HG03066 (cell line): Measurements from ENCODE around the gene UNC93B1.
"Not testable (repeated sequence)": the region's sequence is repeated elsewhere in the genome, so short reads cannot be mapped to it uniquely, and the experiment has no call there.

Experiments
- ATAC-seq: cut with Tn5 transposase; IDR thresholded peaks from one replicate; pipeline ENCODE4 v1.9.1; 2021; ENCODE audit warnings: low read depth; ENCODE audit not compliant: unreplicated experiment

UNC93B1 gene

DNA sequence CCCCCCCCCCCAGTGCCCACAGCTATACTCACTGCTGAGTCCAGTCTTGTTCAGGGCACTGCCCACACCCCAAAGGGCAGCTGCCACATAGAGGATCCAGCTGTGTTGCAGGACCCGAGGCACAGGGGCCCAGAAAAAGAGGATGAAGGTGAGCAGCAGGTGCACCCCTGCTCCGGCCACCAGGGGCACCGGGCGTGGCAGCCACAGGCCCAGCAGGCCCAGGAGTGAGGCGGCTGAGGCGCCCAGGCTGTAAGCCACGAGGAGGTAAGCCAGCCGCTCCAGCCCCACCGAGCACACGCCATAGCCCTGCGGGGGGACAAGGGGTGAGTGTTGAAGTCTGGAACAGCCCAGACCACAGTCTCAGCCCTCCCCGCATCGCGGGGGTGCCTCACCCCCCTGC, 8.3 kb downstream of the UNC93B1 start:
- not testable (repeated sequence) for ATAC-seq

DNA sequence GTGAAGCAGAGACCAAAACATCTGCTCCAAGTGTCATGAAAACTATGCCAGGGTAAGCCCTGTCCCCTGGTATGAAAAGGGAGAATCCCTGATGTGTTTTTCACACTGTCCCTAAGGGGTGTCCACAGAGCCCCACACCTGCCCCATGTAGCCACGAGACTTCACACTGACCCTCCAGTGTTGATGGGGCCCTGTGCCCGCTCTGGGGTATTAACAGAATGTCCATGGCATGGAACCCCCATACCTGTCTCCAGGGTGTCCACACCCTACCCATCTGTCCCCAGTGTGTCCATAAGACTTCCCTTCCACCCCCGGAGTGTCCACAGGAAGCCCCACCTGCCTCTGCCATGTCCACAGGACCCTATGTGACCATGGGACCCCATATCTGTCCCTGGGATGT, 8.8 kb downstream of the UNC93B1 start:
- not testable (repeated sequence) for ATAC-seq

DNA sequence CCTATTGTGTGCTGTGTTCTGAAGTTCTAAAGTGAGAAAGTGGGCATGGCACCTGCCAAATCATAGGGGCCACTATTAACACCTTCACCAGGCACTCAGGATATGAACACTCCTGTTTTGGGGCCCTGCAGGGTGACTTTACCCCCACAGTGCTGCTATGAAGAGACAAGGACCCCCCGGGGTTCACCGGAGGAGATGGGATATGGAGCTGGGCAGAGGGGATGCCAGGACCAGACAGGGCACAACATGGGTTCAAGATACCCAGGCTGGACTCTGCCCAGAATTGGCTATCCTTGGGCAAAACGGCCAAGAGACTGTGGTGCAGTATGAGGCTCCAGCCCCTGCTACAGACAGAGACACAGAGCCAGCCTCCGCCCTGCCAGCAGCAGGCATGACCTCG, 9.5 kb downstream of the UNC93B1 start:
- not testable (repeated sequence) for ATAC-seq

DNA sequence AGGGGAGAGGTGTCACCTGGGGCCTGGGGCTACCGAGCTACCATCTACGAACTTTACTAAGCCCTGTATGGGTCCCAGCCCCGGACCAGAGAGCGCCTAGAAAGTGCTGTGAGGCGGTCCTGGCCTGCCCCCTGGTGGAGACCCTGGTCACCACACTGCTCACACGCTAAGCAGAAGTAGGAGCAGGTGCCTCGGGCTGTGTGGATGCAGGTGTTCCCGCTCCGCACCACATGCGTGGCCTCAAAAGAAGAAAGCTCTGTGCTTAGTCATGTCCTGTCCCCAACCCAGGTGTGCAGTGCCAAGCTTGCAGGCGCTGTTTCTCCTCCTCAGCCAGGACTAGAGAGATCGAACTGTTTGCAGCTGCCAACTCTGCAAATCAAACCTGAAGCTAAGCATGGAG, 10.1 kb downstream of the UNC93B1 start:
- not testable (repeated sequence) for ATAC-seq

DNA sequence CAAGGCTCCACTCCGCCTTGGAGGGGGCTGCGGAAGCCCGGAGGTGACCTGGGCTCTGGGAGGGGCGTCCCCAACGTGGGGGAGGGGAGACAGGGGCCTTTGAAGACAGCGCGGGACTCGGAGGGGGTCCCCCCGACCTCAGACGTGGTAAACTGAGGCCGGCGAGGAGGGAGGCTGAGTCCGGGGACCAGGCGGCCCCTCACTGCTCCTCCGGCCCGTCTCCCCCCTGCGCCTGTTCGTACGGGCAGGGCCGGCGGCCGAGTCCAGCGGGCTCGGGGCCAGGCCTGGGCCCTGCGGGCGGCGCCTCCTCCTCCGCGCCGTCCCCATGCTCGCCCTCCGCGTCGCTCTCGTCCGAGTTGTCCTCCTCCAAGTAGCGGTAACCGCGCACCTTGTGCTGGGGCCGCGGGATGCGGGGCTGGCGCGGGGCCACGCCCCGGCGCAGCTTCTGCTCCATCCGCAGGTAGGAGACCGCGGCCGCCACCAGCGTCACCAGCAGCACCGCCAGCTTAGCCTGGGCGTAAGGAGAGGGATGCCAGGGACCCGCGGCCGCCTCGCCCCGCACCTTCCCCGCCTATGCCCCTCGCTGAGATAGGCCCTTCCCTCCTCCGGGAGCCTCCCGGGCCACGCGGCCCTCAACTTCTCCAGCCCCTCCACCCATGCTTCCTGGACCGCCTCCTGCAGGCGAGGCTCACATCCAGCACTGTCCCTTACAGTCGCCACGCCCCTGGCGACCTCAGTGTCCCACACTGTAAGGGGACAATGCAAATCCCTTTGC, 12.4 kb downstream of the UNC93B1 start:
- ATAC-seq = not testable (repeated sequence)

DNA sequence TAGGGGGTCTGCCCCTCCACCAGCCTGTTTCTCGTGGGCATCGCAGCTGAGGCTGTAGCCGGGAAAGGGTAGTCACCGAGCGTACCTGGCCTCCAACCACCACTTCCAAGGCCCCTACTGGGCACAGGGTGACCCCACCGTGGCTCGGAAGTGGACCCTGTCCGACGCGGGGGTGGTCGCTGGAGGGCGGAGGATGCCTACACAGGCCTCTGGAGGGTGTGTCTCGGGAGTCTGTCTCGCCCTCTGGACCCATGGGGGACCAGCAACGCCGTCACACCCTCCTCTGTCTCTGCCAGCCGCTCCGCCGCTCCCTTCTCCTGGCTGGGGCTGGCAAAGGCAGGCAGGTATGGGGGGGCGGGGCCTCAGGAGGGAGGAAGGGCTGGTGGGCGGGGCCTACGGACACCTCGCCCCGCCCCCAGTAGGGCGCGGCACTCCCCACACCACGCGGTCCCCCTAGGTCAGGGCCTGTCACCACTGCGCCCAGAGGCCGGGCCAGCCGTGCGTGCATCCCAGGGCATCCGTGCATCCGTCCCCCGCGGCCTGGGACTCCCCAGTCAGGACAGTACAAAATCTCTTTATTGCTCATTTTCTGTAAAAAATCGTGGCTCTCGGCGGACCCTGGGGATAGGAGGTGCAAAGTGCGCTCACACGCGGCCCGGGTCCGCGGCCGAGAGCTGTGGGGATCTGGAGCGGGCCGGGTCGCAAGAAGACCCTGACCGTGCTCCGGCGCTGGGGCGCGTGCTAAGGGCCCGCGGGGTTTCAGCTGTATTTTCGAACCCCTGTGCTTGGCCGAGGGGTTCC, 13.2 kb downstream of the UNC93B1 start:
- ATAC-seq = not testable (repeated sequence)

DNA sequence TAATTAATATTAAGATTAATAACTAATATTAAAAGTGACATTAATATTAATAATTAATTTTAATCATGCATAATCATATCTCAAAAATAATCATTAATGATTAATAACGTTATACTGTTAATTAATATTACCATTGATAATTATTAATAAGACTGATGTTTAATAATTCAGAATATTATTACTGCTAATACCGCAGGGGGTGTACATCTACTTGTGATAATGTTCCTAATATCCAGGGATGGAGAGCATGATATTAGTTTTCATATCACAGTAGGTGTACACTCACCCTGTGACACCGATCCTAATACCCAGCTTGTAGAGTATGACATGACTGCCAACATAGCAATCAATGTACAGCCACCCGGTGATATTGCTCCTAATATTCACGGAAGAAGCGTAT, 18.6 kb downstream of the UNC93B1 start:
- ATAC-seq = not testable (repeated sequence)

DNA sequence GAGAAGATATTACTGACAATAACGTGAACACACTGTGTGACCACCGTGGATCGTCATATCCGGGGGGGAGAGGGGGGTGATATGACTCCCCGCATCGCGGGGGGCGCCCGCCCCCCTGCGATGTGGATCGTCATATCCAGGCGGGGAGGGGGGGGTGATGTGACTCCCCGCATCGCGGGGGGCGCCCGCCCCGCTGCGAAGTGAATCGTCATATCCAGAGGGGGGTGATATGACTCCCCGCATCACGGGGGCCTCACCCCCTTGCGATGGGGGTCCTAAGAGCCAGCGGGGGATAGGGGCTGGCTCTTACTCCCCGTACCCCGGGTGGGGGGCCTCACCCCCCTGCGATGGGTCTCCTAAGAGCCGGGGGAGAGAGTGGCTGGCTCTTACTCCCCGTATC, 19.9 kb downstream of the UNC93B1 start:
- no peak for ATAC-seq

DNA sequence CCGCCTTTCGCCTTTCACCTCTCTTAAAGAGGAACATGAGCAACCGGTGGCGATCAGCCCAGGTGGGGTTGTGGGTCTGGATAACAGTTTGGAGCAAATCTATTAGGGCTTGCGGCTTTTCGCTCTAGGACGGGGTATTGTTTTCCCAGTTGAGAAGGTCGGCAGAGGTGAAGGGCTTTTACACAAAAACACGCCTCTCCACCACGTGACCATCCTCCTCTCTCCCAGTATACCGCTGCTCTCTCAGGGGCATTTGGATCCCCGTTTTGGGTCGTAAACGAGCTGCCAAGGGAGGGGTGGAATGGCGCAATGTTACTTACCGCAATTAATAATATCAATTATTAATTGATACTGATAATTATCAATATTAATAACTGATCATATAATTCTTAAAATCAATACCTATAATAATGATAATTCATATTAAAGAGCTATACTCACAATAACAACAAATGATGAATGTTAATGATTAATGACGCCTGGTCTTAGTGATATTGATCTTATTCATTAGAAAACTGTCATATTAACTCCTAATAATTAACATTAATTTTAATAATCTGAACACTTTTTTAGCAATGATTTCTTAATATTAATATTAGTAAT, 21.5 kb downstream of the UNC93B1 start:
- ATAC-seq = not testable (repeated sequence)

DNA sequence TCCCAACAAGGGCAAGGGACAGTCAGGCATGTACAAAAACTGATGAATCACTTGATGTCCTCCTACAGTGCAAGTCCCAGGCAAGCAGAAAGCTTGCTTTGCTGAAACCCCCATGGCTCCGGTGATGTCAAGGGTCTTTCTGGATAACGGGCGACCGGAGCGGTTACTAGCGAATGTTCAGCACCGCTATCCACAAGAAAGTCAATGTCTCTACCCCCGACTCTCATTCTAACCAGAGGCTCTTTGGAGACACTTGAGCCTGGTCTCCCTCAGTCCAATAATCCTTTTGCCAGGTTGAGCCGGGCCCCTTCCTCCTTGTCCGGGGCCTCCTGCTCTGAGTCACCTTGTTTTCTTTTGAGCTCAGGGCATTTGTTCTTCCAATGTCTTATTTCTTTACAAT, 22.7 kb downstream of the UNC93B1 start:
- ATAC-seq = not testable (repeated sequence)

DNA sequence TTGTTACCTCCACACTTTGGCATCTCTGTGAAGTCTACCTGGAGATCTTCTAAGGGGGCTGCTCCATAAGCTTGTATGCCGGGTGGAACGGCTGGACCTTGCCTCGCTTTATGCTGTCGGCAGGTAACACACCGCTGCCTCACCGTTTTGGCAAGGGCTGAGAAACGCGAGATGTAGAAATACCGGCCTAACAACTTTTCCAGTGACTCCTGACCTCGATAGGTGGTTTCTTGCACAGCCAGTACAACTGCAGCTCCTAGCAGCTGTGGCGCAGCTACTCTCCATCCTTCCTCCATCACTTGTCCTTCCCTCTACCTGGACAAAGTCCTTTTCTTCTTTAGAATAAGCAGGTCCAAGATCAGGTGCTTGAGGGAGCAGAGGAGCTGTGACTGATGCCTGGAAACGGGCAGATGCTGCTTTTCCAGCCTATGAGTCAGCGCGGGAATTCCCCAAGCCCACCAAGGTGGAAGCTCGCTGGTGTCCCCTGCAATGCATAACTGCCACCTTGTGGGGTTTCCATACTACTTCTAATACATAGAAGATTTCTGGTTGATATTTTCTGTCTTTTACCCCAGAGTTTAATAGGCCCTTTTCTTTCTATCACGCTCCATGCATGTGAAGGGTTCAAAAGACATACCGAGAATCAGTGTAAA, 25.0 kb downstream of the UNC93B1 start:
- not testable (repeated sequence) for ATAC-seq

DNA sequence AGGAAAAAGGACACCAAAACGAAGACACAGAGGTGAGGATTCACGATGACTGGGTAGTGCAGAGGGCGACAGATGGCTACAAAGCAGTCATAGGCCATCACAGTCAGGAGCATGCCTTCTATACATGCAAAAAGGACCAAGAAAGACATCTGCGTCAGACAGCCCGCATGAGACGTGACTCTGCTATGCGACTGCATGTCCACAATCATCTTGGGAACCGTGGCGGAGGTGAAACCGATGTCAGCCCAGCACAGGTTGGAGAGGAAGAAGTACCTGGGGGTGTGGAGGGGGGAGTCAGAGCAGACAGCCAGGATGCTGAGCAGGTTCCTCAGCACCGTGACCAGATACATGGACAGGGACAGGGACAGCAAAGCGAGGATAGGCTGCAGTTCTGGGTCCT, 29.2 kb downstream of the UNC93B1 start:
- ATAC-seq = not testable (repeated sequence)

DNA sequence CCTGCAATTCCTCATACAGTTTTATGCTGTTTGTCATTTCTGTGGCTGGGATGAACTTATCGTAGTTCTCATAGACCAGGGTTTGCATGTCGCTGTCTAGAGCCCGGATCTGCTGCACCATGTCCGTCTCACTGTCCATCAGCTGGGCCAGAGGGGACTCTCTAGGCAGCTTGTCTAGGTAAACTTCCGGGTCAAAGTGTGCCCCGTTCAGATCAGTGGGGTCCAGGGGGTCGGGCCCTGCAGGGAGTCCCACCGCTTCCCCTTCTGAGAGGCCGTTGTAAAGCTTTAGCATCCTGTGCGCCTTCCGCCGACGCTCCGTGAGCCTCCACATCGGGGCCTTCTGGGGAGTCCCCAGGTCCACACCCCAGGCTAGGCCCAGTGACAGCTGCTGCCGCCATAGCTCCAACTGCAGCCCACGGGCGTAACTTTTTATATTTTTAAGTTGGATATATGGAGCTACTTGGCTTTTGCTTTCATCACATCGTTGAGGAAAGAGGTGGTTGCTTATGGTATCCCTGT, 38.0 kb downstream of the UNC93B1 start:
- ATAC-seq = not testable (repeated sequence)

DNA sequence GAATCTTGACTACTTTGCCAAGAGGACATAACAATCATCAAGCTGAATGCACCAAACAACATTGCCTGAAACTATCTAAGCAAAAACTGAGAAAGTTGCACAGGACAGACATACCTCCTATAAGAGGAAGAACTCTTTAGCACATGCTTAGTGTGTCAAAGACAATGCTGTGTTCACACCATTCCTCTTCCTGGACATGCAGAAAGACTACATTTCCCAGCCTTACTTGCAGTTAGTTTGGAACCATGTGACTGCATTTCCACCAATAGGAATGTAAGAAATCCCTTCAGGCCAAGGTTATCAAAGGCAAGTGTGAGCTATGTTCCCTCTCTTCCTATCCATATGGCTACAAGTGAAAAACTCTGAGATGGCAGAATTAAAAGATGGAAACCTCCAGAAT, 39.2 kb downstream of the UNC93B1 start:
- ATAC-seq = not testable (repeated sequence)

DNA sequence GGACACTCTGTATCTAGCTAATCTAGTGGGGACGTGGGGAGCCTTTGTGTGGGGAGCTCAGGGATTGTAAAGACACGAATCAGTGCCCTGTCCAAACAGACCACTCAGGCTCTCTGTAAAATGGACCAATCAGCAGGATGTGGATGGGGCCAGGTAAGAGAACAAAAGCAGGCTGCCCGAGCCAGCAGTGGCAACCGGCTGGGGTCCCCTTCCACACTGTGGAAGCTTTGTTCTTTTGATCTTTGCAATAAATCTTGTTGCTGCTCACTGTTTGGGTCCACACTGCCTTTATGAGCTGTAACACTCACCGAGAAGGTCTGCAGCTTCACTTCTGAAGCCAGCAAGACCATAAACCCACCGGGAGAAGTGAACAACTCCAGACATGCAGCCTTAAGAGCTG, 40.0 kb downstream of the UNC93B1 start:
- ATAC-seq = not testable (repeated sequence)

DNA sequence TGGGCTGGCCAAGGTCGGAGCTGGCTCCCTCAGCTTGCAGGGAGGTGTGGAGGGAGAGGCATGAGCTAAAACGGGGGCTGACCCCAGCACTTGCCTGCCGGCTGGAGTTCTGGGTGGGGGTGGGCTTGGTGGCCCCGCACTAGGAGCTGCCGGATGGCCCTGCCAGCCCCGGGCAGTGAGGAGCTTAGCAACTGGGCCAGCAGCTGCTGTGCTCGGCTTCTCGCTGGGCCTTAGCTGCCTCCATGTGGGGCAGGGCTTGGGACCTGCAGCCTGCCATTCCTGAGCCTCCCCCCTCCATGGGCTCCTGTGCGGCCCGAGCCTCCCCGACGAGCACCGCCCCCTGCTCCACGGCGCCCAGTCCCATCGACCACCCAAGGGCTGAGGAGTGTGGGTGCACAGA, 40.7 kb downstream of the UNC93B1 start:
- ATAC-seq = not testable (repeated sequence)

DNA sequence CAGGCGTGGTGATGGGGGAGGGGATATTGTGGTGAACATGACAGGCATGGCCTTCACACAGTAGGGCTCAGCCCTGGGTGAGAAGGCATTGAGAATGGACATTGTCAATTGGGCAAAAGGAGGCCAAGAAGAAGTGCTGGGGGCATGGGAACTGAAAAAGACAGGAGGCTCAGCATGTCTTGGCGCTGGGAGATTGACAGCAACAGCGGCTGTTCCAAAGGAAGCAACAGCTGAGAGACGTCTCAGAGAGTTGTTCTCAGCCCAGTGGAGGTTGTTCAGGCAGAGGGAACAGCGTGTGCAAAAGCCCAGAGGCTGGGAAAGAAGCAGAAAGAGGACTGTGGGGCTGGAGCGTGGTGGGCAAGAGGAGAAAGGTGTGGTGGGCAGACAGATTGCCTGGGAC, 47.7 kb downstream of the UNC93B1 start:
- ATAC-seq = not testable (repeated sequence)

DNA sequence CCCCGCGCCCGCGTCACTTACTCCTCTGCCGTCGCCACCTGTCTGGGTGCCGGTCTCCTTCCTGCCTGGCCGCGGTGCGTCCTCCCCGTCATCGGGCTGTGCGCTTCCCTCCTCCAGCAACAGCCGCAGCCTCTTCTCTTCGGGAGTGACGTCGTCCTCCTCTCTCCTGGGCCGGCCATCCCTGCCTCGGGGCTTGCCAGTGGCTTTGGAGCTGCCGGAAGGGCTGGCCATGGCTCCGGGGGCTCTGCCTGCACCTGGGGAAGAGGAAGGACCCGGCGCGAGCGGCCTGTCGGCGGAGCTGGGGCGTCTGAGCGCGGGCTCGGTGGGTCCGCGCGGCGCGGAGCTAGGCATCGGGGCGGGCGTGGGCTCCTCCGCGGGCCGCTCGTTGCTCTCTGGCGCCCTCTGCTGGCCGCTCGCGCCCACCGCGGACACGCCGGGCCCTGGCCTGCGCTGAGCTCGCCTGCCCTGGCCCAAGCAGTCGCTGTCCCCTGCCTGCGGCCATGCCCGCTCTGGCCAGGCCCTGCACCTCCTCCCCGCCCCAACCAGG, 48.4 kb downstream of the UNC93B1 start:
- ATAC-seq = not testable (repeated sequence)

DNA sequence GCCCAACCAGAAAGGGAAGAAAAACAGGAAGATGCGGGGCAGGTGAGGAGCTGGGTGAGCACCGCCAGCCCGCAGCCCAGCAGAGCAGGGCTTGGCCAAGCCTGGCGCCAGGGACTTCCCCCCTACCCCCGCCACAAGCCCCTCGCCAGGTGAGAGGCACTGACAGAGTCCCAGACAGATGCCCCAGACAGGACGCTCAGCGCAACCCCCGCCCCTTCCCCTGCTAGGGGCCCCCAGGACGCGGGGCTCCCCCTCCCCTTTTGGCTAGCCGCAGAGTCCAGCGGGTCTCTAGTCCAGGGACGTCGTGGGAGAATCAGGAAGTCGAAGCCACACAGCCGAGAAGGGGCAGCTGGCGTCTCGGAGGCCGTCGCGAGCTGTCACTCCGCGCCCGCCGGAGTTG, 48.9 kb downstream of the UNC93B1 start:
- not testable (repeated sequence) for ATAC-seq

DNA sequence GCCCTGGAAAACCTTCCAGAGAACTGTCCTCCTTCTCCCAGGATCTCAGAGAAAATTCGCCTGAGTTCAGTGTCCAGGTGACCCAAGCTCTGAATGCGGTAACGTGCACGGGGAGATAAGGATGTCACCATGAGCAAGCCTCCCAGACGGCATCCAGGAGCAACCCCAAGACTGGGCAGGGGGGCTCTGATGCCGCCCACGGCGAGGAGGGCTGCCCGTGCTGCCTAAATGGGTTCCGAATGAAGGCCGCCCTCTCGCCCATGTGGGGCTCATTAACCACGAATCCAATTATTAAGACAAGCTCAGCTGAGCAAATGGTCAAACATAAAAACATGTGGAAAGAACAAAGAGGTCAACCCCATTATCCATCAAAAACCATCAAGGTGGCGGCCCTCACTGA, 49.6 kb downstream of the UNC93B1 start:
- not testable (repeated sequence) for ATAC-seq
